ENCODE data around the gene LYPD5. TPM values are rescaled to one million over a fixed set of nuclear protein-coding genes. Genes with fewer than 3 reads are reported as not detected.

LYPD5 gene
- total and polyA plus RNA-seq, 7 donors: 0.22 to 0.79 (median 0.27) TPM

DNA sequence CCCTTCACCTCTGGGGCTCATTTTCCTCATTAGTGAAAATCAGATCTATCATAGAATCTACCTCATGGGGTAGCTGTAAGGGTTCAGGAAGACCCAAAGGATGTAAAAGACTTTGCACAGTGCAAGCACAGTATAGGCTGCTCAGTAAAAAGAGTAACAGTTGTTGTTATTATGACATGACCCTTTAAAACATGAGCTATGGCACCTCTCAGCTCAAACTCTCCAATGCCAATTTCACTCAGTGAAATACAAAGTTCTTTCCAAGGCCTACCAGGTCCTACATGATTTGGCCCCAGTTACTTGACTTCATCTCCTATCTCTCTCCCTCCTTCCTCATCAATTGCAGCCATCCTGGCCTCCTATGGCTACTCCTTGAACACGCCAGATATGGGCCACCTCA is 52.3 kb downstream of the LYPD5 start:
- Histone ChIP-seq H3K4me3 (no peak overlapping the region), H3K36me3 (ENCODE audit: insufficient read depth in 1 of 2, low read depth in 1 of 2) (peaks cover 2 to 72% of the 10 kb centered on the region in 2 donors), H3K9me3 (no peaks in the 10 kb centered on the region), H3K27ac (no peak overlapping the region), H3K4me1 (peaks cover 17% of the 10 kb centered on the region), H3K27me3 (ENCODE audit: insufficient read depth in 3 of 3, low read length in 2 of 3) (no peaks in the 10 kb centered on the region)
- ATAC-seq: no peak
- WGBS, 3 donors: 88 to 100% (median 95%) methylated on average over 1 of the region's 1 CpG
- TF ChIP-seq, protein P1, sequence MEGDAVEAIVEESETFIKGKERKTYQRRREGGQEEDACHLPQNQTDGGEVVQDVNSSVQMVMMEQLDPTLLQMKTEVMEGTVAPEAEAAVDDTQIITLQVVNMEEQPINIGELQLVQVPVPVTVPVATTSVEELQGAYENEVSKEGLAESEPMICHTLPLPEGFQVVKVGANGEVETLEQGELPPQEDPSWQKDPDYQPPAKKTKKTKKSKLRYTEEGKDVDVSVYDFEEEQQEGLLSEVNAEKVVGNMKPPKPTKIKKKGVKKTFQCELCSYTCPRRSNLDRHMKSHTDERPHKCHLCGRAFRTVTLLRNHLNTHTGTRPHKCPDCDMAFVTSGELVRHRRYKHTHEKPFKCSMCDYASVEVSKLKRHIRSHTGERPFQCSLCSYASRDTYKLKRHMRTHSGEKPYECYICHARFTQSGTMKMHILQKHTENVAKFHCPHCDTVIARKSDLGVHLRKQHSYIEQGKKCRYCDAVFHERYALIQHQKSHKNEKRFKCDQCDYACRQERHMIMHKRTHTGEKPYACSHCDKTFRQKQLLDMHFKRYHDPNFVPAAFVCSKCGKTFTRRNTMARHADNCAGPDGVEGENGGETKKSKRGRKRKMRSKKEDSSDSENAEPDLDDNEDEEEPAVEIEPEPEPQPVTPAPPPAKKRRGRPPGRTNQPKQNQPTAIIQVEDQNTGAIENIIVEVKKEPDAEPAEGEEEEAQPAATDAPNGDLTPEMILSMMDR (IDR thresholded peaks at IDR 0.05): no peak
- no peak for DNase-seq
- intact Hi-C loops (cut with DNase I): loop anchor here in 1 of 2 donors (5.0 kb wide), 1 partner anchor 32 kb away; the partner anchor contains the start of gene KCNN4

DNA sequence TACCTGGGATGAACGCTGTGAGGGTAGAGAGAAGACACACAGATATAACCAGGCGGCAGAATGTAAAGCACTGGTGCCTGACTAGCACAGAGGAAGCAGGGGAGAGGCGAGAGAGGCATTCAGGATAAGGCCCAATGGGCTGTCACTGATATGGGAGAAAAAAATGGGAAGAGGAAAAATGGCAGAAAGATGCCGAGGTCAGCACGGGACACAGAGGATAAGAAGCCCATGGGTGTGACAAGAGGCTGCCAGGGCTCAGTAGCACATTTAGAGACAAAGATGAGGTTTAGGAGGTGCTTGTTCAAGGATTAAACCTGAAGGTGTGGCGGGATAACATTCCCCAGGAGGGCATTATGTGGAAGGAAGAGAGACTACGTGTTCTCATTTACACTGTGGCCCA is 53.1 kb downstream of the LYPD5 start:
- WGBS, 3 donors: 87 to 90% (median 89%) methylated on average over 7 of the region's 7 CpGs
- intact Hi-C loops (cut with DNase I): loop anchor here in 1 of 2 donors (5.0 kb wide), 1 partner anchor 33 kb away; the partner anchor contains the start of gene KCNN4
- no peak overlapping the region for H3K27ac ChIP-seq

DNA sequence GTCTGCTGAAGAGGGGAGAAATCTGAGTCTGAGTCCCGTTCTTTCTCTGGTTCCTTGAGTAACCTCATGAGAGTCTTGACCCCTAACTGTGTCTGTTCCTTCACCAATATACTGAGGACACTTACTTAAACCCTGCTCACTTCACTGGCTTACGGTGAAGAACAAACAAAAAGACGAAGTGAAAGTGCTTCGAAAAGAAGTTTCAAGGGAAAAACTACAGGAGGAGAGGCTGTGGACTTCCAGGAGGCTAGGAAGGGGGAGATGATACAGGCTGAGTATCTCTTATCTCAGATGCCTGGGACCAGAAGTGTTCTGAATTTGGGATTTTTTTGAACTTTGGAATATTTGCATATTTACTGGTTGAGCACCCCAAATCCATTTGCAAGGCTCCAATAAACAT is 53.6 kb downstream of the LYPD5 start:
- intact Hi-C loops (cut with DNase I): loop anchor here in 1 of 2 donors (5.0 kb wide), 1 partner anchor 34 kb away; the partner anchor contains the start of gene KCNN4
- Histone ChIP-seq H3K27me3 (ENCODE audit: insufficient read depth in 3 of 3, low read length in 2 of 3) (no peaks in the 10 kb centered on the region), H3K36me3 (ENCODE audit: insufficient read depth in 1 of 2, low read depth in 1 of 2) (peaks cover 2 to 84% of the 10 kb centered on the region in 2 donors), H3K27ac (no peak overlapping the region), H3K4me3 (no peak overlapping the region), H3K9me3 (no peaks in the 10 kb centered on the region), H3K4me1 (peaks cover 14% of the 10 kb centered on the region)
- DNase-seq (no peak), ATAC-seq (no peak)
- 86 to 91% (median 90%) methylated on average over 4 of the region's 4 CpGs for WGBS, 3 donors
- TF ChIP-seq, protein P1 (IDR thresholded peaks at IDR 0.05): no peak

More for the DNA sequence above, 53.1 kb downstream of the LYPD5 start:
- ATAC-seq (no peak), DNase-seq (no peak)
- TF ChIP-seq, protein P1 (IDR thresholded peaks at IDR 0.05): no peak
- Histone ChIP-seq H3K9me3 (no peaks in the 10 kb centered on the region), H3K4me1 (peaks cover 17% of the 10 kb centered on the region), H3K27me3 (ENCODE audit: insufficient read depth in 3 of 3, low read length in 2 of 3) (no peaks in the 10 kb centered on the region), H3K36me3 (ENCODE audit: insufficient read depth in 1 of 2, low read depth in 1 of 2) (peaks cover 2 to 79% of the 10 kb centered on the region in 2 donors), H3K4me3 (no peak overlapping the region)

DNA sequence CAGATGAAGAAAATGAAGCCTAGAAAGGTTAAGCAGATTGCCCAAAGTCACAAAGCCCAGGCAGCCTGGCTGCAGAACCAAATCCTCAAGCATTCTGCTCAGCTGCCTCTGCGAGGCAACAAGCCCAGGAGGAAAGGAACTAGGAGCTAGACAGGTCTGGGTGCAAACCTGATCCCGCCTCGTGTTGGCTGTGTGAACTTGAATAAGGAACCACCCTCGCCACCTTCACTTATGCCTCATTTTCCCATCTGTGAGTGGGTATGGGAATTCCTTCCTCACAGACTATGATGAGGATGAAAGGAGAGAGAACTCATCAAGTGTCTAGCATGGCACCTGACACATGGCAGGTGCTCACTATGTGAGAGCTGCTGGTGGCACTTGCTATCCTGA is 54.0 kb downstream of the LYPD5 start:
- intact Hi-C loops (cut with DNase I): loop anchor here in 1 of 2 donors (5.0 kb wide), 1 partner anchor 34 kb away; the partner anchor contains the start of gene KCNN4
- WGBS, 3 donors: 89 to 95% (median 92%) methylated on average over 4 of the region's 4 CpGs
- TF ChIP-seq, protein P1 (IDR thresholded peaks at IDR 0.05): no peak

More for the DNA sequence above, 54.0 kb downstream of the LYPD5 start:
- ATAC-seq: no peak
- Histone ChIP-seq H3K36me3 (ENCODE audit: insufficient read depth in 1 of 2, low read depth in 1 of 2) (peaks cover 2 to 89% of the 10 kb centered on the region in 2 donors), H3K27ac (no peak overlapping the region), H3K4me1 (peaks cover 9% of the 10 kb centered on the region), H3K27me3 (ENCODE audit: insufficient read depth in 3 of 3, low read length in 2 of 3) (no peaks in the 10 kb centered on the region), H3K4me3 (no peak overlapping the region), H3K9me3 (no peaks in the 10 kb centered on the region)
- DNase-seq: no peak
